Activated naive CD4-positive, alpha-beta T cell treated with anti-CD3 and anti-CD28 coated beads, Interleukin-2, amount 50 U/mL, for 24 hours (primary cell): ENCODE measurements around the gene LPCAT3.

Experiments used
- H3K27ac Mint-ChIP-seq: one replicate; pipeline ENCODE4 v1.8.0; 2021; ENCODE audit warnings: mild to moderate bottlenecking, mixed read lengths
- H3K27me3 Mint-ChIP-seq: one replicate; pipeline ENCODE4 v1.8.0; 2021; ENCODE audit warnings: mixed read lengths
- H3K36me3 Mint-ChIP-seq: one replicate; pipeline ENCODE4 v1.8.0; 2021; ENCODE audit warnings: mixed read lengths
- H3K4me1 Mint-ChIP-seq: one replicate; pipeline ENCODE4 v1.8.0; 2021; ENCODE audit warnings: mixed read lengths
- H3K4me3 Mint-ChIP-seq: one replicate; pipeline ENCODE4 v1.8.0; 2021; ENCODE audit warnings: mild to moderate bottlenecking, mixed read lengths
- H3K9me3 Mint-ChIP-seq: one replicate; pipeline ENCODE4 v1.8.0; 2021; ENCODE audit warnings: mixed read lengths

The LPCAT3 gene

GRCh38 chr12:6957151-6957701 lies 61.0 kb downstream of the LPCAT3 start:
- H3K27ac Mint-ChIP-seq, result peak overlapping the region; percentile 99
- H3K9me3 Mint-ChIP-seq, result no peaks in the 10 kb centered on the region
- H3K4me1 Mint-ChIP-seq, result peaks cover 80% of the 10 kb centered on the region
- peaks cover 53% of the 10 kb centered on the region for H3K36me3 Mint-ChIP-seq
- H3K27me3 Mint-ChIP-seq, result no peaks in the 10 kb centered on the region
- peak overlapping the region; percentile 99 for H3K4me3 Mint-ChIP-seq

- no peaks in the 10 kb centered on the region for H3K27me3 Mint-ChIP-seq
- H3K36me3 Mint-ChIP-seq, result peaks cover 47% of the 10 kb centered on the region
- peak overlapping the region; percentile 89 for H3K27ac Mint-ChIP-seq
- H3K9me3 Mint-ChIP-seq, result no peaks in the 10 kb centered on the region
- peaks cover 70% of the 10 kb centered on the region for H3K4me1 Mint-ChIP-seq
- H3K4me3 Mint-ChIP-seq, result peak overlapping the region; percentile 99
These were observed 62.1 kb downstream of the LPCAT3 start for GRCh38 chr12:6956021-6956727.

- Mint-ChIP-seq H3K4me1 (peaks cover 69% of the 10 kb centered on the region), H3K36me3 (peaks cover 46% of the 10 kb centered on the region), H3K9me3 (no peaks in the 10 kb centered on the region)
These were observed 62.9 kb downstream of the LPCAT3 start for GRCh38 chr12:6955108-6956020.

GRCh38 chr12:6954316-6955107 lies 63.8 kb downstream of the LPCAT3 start:
- Mint-ChIP-seq H3K27ac (peak overlapping the region; percentile 98), H3K36me3 (peaks cover 46% of the 10 kb centered on the region), H3K4me1 (peaks cover 72% of the 10 kb centered on the region), H3K27me3 (no peaks in the 10 kb centered on the region), H3K9me3 (no peaks in the 10 kb centered on the region), H3K4me3 (peak overlapping the region; percentile 99)

More at GRCh38 chr12:6955108-6956020, 62.9 kb downstream of the LPCAT3 start:
- H3K27me3 Mint-ChIP-seq, result no peaks in the 10 kb centered on the region
- peak overlapping the region; percentile 99 for H3K4me3 Mint-ChIP-seq
- peak overlapping the region; percentile 98 for H3K27ac Mint-ChIP-seq

GRCh38 chr12:6953442-6954315 lies 64.6 kb downstream of the LPCAT3 start:
- Mint-ChIP-seq H3K4me1 (peaks cover 72% of the 10 kb centered on the region), H3K9me3 (no peaks in the 10 kb centered on the region), H3K27ac (peak overlapping the region; percentile 98), H3K27me3 (no peaks in the 10 kb centered on the region), H3K4me3 (peak overlapping the region; percentile 99), H3K36me3 (peaks cover 41% of the 10 kb centered on the region)

- H3K9me3 Mint-ChIP-seq, result no peaks in the 10 kb centered on the region
- peak overlapping the region; percentile 98 for H3K27ac Mint-ChIP-seq
- peak overlapping the region; percentile 99 for H3K4me3 Mint-ChIP-seq
- H3K36me3 Mint-ChIP-seq, result peaks cover 37% of the 10 kb centered on the region
- peaks cover 72% of the 10 kb centered on the region for H3K4me1 Mint-ChIP-seq
- H3K27me3 Mint-ChIP-seq, result no peaks in the 10 kb centered on the region
These were observed 65.3 kb downstream of the LPCAT3 start for GRCh38 chr12:6952863-6953441.

- H3K9me3 Mint-ChIP-seq, result no peaks in the 10 kb centered on the region
- no peaks in the 10 kb centered on the region for H3K27me3 Mint-ChIP-seq
- peaks cover 72% of the 10 kb centered on the region for H3K4me1 Mint-ChIP-seq
- H3K36me3 Mint-ChIP-seq, result peaks cover 37% of the 10 kb centered on the region
- peak overlapping the region; percentile 98 for H3K27ac Mint-ChIP-seq
- H3K4me3 Mint-ChIP-seq, result peak overlapping the region; percentile 99
These were observed 66.0 kb downstream of the LPCAT3 start for GRCh38 chr12:6952121-6952862.

GRCh38 chr12:6951551-6952120 lies 66.6 kb downstream of the LPCAT3 start:
- H3K36me3 Mint-ChIP-seq, result peaks cover 36% of the 10 kb centered on the region
- no peaks in the 10 kb centered on the region for H3K9me3 Mint-ChIP-seq
- H3K4me1 Mint-ChIP-seq, result peaks cover 72% of the 10 kb centered on the region
- peak overlapping the region; percentile 98 for H3K27ac Mint-ChIP-seq
- no peaks in the 10 kb centered on the region for H3K27me3 Mint-ChIP-seq
- peak overlapping the region; percentile 99 for H3K4me3 Mint-ChIP-seq

GRCh38 chr12:6950811-6951540 lies 67.3 kb downstream of the LPCAT3 start, which contains the start of gene PTPN6:
TSS of gene PTPN6 (plus strand) at chr12:6951356. CDS start at chr12:6951513, 157 bp downstream.
- Mint-ChIP-seq H3K4me3 (peak within 1 kb of the TSS; percentile 99), H3K27me3 (no peaks in the 10 kb centered on the region), H3K36me3 (peaks cover 30% of the 10 kb centered on the region), H3K9me3 (no peaks in the 10 kb centered on the region), H3K4me1 (peaks cover 72% of the 10 kb centered on the region), H3K27ac (peak within 1 kb of the TSS; percentile 99)

GRCh38 chr12:6950401-6950801 lies 67.9 kb downstream of the LPCAT3 start:
- Mint-ChIP-seq H3K27me3 (no peaks in the 10 kb centered on the region), H3K9me3 (no peaks in the 10 kb centered on the region), H3K36me3 (peaks cover 29% of the 10 kb centered on the region), H3K4me1 (peaks cover 72% of the 10 kb centered on the region), H3K4me3 (peak overlapping the region; percentile 99), H3K27ac (peak overlapping the region; percentile 99)

- Mint-ChIP-seq H3K36me3 (peaks cover 19% of the 10 kb centered on the region), H3K27ac (peak overlapping the region; percentile 99), H3K9me3 (no peaks in the 10 kb centered on the region)
These were observed 69.2 kb downstream of the LPCAT3 start for GRCh38 chr12:6948873-6949594.

GRCh38 chr12:6947615-6948014 lies 70.7 kb downstream of the LPCAT3 start:
- peaks cover 79% of the 10 kb centered on the region for H3K4me1 Mint-ChIP-seq
- peak overlapping the region; percentile 99 for H3K27ac Mint-ChIP-seq
- H3K4me3 Mint-ChIP-seq, result peak overlapping the region; percentile 99
- H3K9me3 Mint-ChIP-seq, result no peaks in the 10 kb centered on the region
- H3K27me3 Mint-ChIP-seq, result no peaks in the 10 kb centered on the region
- peaks cover 10% of the 10 kb centered on the region for H3K36me3 Mint-ChIP-seq

More at GRCh38 chr12:6948873-6949594, 69.2 kb downstream of the LPCAT3 start:
- Mint-ChIP-seq H3K4me3 (peak overlapping the region; percentile 99), H3K4me1 (peaks cover 70% of the 10 kb centered on the region), H3K27me3 (no peaks in the 10 kb centered on the region)
